Hepatocyte (in vitro differentiated cells): ENCODE measurements around the gene CRB3. TPM values are rescaled to one million over a fixed set of nuclear protein-coding genes. Genes with fewer than 3 reads are reported as not detected.

Experiments used
- DNase-seq: peaks from one replicate; pipeline ENCODE4 v3.0.0-alpha.2; 2016; ENCODE audit warnings: low spot score
- H2AFZ ChIP-seq: fragments of 200-600 bp; sonication (generic); 2 replicates; pipeline ENCODE4 v1.6.0; 2016; ENCODE audit warnings: antibody characterized with exemption, mild to moderate bottlenecking
- H3K27ac ChIP-seq: fragments of 200-600 bp; sonication (generic); 2 replicates; pipeline ENCODE4 v1.5.1; 2016; ENCODE audit warnings: mild to moderate bottlenecking
- H3K27me3 ChIP-seq: fragments of 200-600 bp; sonication (generic); 2 replicates; pipeline ENCODE4 v1.6.1; 2016
- H3K36me3 ChIP-seq: fragments of 200-600 bp; sonication (generic); replicated peaks from 2 replicates; pipeline ENCODE4 v1.5.1; 2016; ENCODE audit warnings: low read depth; ENCODE audit not compliant: insufficient read depth
- H3K4me1 ChIP-seq: fragments of 200-600 bp; sonication (generic); 2 replicates; pipeline ENCODE4 v1.5.1; 2016; ENCODE audit warnings: mild to moderate bottlenecking, moderate library complexity; ENCODE audit not compliant: insufficient read depth
- H3K4me2 ChIP-seq: fragments of 200-600 bp; sonication (generic); 2 replicates; pipeline ENCODE4 v1.6.0; 2016
- H3K4me3 ChIP-seq: fragments of 200-600 bp; sonication (generic); 2 replicates; pipeline ENCODE4 v1.5.1; 2016; ENCODE audit warnings: mild to moderate bottlenecking
- H3K79me2 ChIP-seq: fragments of 200-600 bp; sonication (generic); 2 replicates; pipeline ENCODE4 v1.6.0; 2017; ENCODE audit warnings: mild to moderate bottlenecking
- H3K9me2 ChIP-seq: fragments of 200-600 bp; sonication (generic); replicated peaks from 2 replicates; pipeline ENCODE4 v1.6.0; 2017; ENCODE audit warnings: mild to moderate bottlenecking; ENCODE audit not compliant: insufficient read depth
- H3K9me3 ChIP-seq: fragments of 200-600 bp; sonication (generic); 2 replicates; pipeline ENCODE4 v1.5.1; 2016; ENCODE audit warnings: low read depth, mild to moderate bottlenecking
- H4K20me1 ChIP-seq: fragments of 200-600 bp; sonication (generic); 2 replicates; pipeline ENCODE4 v1.6.0; 2016; ENCODE audit warnings: mild to moderate bottlenecking; ENCODE audit not compliant: insufficient read depth, poor library complexity, severe bottlenecking
- CTCF ChIP-seq: fragments of 200-600 bp; sonication (generic); IDR thresholded peaks from 2 replicates; pipeline ENCODE4 v1.5.1; 2016; ENCODE audit warnings: antibody characterized with exemption, mild to moderate bottlenecking; ENCODE audit not compliant: poor library complexity
- EZH2 ChIP-seq: fragments of 200-600 bp; sonication (generic); IDR thresholded peaks from 2 replicates; pipeline ENCODE4 v1.6.1; 2016; ENCODE audit warnings: antibody characterized with exemption, mild to moderate bottlenecking, borderline replicate concordance
- EZH2phosphoT487 ChIP-seq: fragments of 200-600 bp; sonication (generic); IDR thresholded peaks from one replicate; pipeline ENCODE4 v1.6.1; 2018; ENCODE audit warnings: antibody characterized with exemption, mild to moderate bottlenecking, low read depth, moderate library complexity; ENCODE audit not compliant: unreplicated experiment, severe bottlenecking
- WGBS: methylation state at CpG from one replicate; pipeline ENCODE4 v1.1.6; 2016; ENCODE audit warnings: low lambda C conversion rate; ENCODE audit errors: missing lambda C conversion rate; 5-methylcytosine and 5-hydroxymethylcytosine counted together
- polyA plus RNA-seq: library from polyadenylated mRNA; unstranded; fragments of >200 nt; fragmentation: Nextera tagmentation; extraction: Ambion mirVana; gene quantifications from 2 replicates; pipeline ENCODE4 v1.2.1, GENCODE V29; 2016
- total RNA-seq: library from RNA; depleted of rRNA; stranded (reverse); fragments of >200 nt; gene quantifications from 2 replicates; pipeline ENCODE4 v1.2.3, GENCODE V29; 2014

Gene CRB3
- total and polyA plus RNA-seq, 2 experiments from 2014 or later: 42.5 to 71.4 TPM

- TF ChIP-seq EZH2phosphoT487: no peak
- TF ChIP-seq EZH2: no peak
- no peak for TF ChIP-seq CTCF
- Histone ChIP-seq H2AFZ (no peak overlapping the region), H3K27ac (no peak overlapping the region), H3K4me1 (peaks cover 9% of the 10 kb centered on the region), H3K9me2 (no peaks in the 10 kb centered on the region), H3K4me2 (no peak overlapping the region), H3K36me3 (no peaks in the 10 kb centered on the region), H3K79me2 (peaks cover 42% of the 10 kb centered on the region), H4K20me1 (peaks cover 36% of the 10 kb centered on the region), H3K27me3 (no peaks in the 10 kb centered on the region), H3K9me3 (no peaks in the 10 kb centered on the region), H3K4me3 (no peak overlapping the region)
- no peak for DNase-seq
- WGBS: 93% methylated on average over 27 of the region's 29 CpGs
Observed at GRCh38 chr19:6416658-6417405, 47.2 kb upstream of the CRB3 start.

GRCh38 chr19:6417713-6418561, 46.1 kb upstream of the CRB3 start:
- Histone ChIP-seq H3K4me2 (no peak overlapping the region), H3K27me3 (no peaks in the 10 kb centered on the region), H3K9me3 (no peaks in the 10 kb centered on the region), H2AFZ (no peak overlapping the region), H3K4me1 (peaks cover 13% of the 10 kb centered on the region), H4K20me1 (peaks cover 47% of the 10 kb centered on the region), H3K9me2 (no peaks in the 10 kb centered on the region), H3K79me2 (peaks cover 53% of the 10 kb centered on the region), H3K4me3 (no peak overlapping the region), H3K36me3 (no peaks in the 10 kb centered on the region), H3K27ac (no peak overlapping the region)
- WGBS: 91% methylated on average over 25 of the region's 33 CpGs
- peak; percentile 40 for TF ChIP-seq CTCF
- no peak for TF ChIP-seq EZH2phosphoT487
- no peak for TF ChIP-seq EZH2
- DNase-seq: no peak

DNA sequence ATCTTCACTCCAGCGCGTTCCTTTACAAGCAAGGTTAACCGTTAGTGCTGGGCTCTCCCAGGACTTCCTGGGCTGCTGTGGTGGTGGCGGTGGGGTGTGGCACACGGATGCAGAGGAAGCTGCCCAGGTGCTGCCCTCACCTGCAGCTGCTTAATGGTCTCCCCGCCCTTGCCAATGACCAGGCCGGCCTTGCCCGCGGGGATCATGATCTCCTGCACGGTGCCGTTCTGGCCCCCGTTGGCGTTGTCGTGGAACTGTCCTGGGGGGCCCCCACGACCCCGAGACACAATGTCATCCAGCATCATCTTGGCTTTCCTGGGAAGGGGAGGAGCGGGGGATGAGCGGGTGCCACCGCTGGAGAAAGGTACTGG, 45.5 kb upstream of the CRB3 start:
- Histone ChIP-seq H3K4me3 (no peak overlapping the region), H3K36me3 (no peaks in the 10 kb centered on the region), H3K27me3 (no peaks in the 10 kb centered on the region), H3K79me2 (peaks cover 59% of the 10 kb centered on the region), H3K4me1 (peaks cover 11% of the 10 kb centered on the region), H3K9me2 (no peaks in the 10 kb centered on the region), H2AFZ (no peak overlapping the region), H3K4me2 (no peak overlapping the region), H3K27ac (no peak overlapping the region), H3K9me3 (no peaks in the 10 kb centered on the region), H4K20me1 (peaks cover 53% of the 10 kb centered on the region)
- WGBS: 95% methylated on average over 19 of the region's 19 CpGs
- TF ChIP-seq CTCF (no peak), EZH2phosphoT487 (no peak), EZH2 (no peak)
- DNase-seq: no peak
